HG02763 (cell line): Measurements from ENCODE around the gene COQ10B.
A peak's percentile ranks its signal among the peaks of the same experiment; 100 is the strongest.
"Not testable (repeated sequence)": the region's sequence is repeated elsewhere in the genome, so short reads cannot be mapped to it uniquely, and the experiment has no call there.

Experiments used
- ATAC-seq: cut with Tn5 transposase; IDR thresholded peaks from one replicate; pipeline ENCODE4 v1.9.1; 2021; ENCODE audit warnings: mild to moderate bottlenecking, moderate library complexity; ENCODE audit not compliant: unreplicated experiment

Gene COQ10B

GRCh38 chr2:197453123-197453913, at the start of gene COQ10B:
COQ10B (plus strand) TSS chr2:197453552; CDS start chr2:197453561, 9 bp downstream.
- peak; percentile 94 for ATAC-seq

- no peak for ATAC-seq
Observed at GRCh38 chr2:197405582-197405981, 47.8 kb upstream of the COQ10B start.

GRCh38 chr2:197414039-197414438, 39.3 kb upstream of the COQ10B start:
- no peak for ATAC-seq

- ATAC-seq = no peak
Observed at GRCh38 chr2:197414515-197414914, 38.8 kb upstream of the COQ10B start.

- no peak for ATAC-seq
Observed at GRCh38 chr2:197416268-197416667, 37.1 kb upstream of the COQ10B start.

- no peak for ATAC-seq
Observed at GRCh38 chr2:197419438-197419837, 33.9 kb upstream of the COQ10B start.

GRCh38 chr2:197423307-197423706, 30.0 kb upstream of the COQ10B start:
- ATAC-seq = no peak

- ATAC-seq = no peak
Observed at GRCh38 chr2:197425550-197425949, 27.8 kb upstream of the COQ10B start.

GRCh38 chr2:197426723-197427603, 26.4 kb upstream of the COQ10B start:
- no peak for ATAC-seq

- no peak for ATAC-seq
Observed at GRCh38 chr2:197427986-197428385, 25.4 kb upstream of the COQ10B start.

GRCh38 chr2:197431858-197432257, 21.5 kb upstream of the COQ10B start:
- ATAC-seq = no peak

- ATAC-seq = not testable (repeated sequence)
Observed at GRCh38 chr2:197432527-197432926, 20.8 kb upstream of the COQ10B start.

- no peak for ATAC-seq
Observed at GRCh38 chr2:197433780-197434438, 19.4 kb upstream of the COQ10B start.

- peak; percentile 93 for ATAC-seq
Observed at GRCh38 chr2:197434541-197435513, 18.5 kb upstream of the COQ10B start, which contains the start of gene SF3B1. SF3B1 (minus strand) TSS chr2:197435028; CDS start chr2:197434999, 29 bp downstream.

GRCh38 chr2:197435598-197436420, 17.5 kb upstream of the COQ10B start:
- ATAC-seq = no peak

GRCh38 chr2:197437380-197437779, 16.0 kb upstream of the COQ10B start:
- ATAC-seq = no peak

GRCh38 chr2:197442857-197443256, 10.5 kb upstream of the COQ10B start:
- ATAC-seq = no peak

- ATAC-seq = no peak
Observed at GRCh38 chr2:197445746-197446145, 7.6 kb upstream of the COQ10B start.

GRCh38 chr2:197446844-197447243, 6.5 kb upstream of the COQ10B start:
- no peak for ATAC-seq
